Osteoblast (primary cell): Measurements from ENCODE around the gene RARRES1. TPM values are rescaled to one million over a fixed set of nuclear protein-coding genes. Genes with fewer than 3 reads are reported as not detected.

Experiments used
- DNase-seq: peaks from one replicate; pipeline ENCODE4 v3.0.0; 2011; ENCODE audit warnings: low spot score, mixed read lengths; ENCODE audit not compliant: insufficient read length; ENCODE audit errors: missing footprints
- H2AFZ ChIP-seq: 2 replicates; pipeline ENCODE4 v1.6.0; 2011; ENCODE audit warnings: mild to moderate bottlenecking, low read length
- H3K27ac ChIP-seq: 2 replicates; pipeline ENCODE4 v1.5.1; 2011; ENCODE audit warnings: mild to moderate bottlenecking, low read depth, low read length, moderate library complexity
- H3K27me3 ChIP-seq: 2 replicates; pipeline ENCODE4 v1.6.0; 2012; ENCODE audit warnings: mild to moderate bottlenecking, control low read depth, inconsistent platforms, low read length, moderate library complexity; ENCODE audit not compliant: insufficient read depth
- H3K36me3 ChIP-seq: 2 replicates; pipeline ENCODE4 v1.5.1; 2011; ENCODE audit warnings: mild to moderate bottlenecking, low read length, control low read depth, moderate library complexity; ENCODE audit not compliant: insufficient read depth
- H3K4me1 ChIP-seq: 2 replicates; pipeline ENCODE4 v1.5.1; 2011; ENCODE audit warnings: mild to moderate bottlenecking, low read length, control low read depth, moderate library complexity; ENCODE audit not compliant: insufficient read depth
- H3K4me2 ChIP-seq: 2 replicates; pipeline ENCODE4 v1.6.0; 2011; ENCODE audit warnings: mild to moderate bottlenecking, low read length; ENCODE audit not compliant: insufficient read depth
- H3K4me3 ChIP-seq: fragments of 200-600 bp; sonication (generic); 3 replicates; pipeline ENCODE4 v1.5.1; 2012; ENCODE audit warnings: mild to moderate bottlenecking, low read length, inconsistent platforms; ENCODE audit not compliant: insufficient read depth
- H3K79me2 ChIP-seq: 2 replicates; pipeline ENCODE4 v1.6.0; 2012; ENCODE audit warnings: mild to moderate bottlenecking, low read length, control low read depth, inconsistent platforms; ENCODE audit not compliant: insufficient read depth
- H3K9me3 ChIP-seq: 2 replicates; pipeline ENCODE4 v1.5.1; 2011; ENCODE audit warnings: low read depth, low read length, control low read depth
- H4K20me1 ChIP-seq: 2 replicates; pipeline ENCODE4 v1.6.0; 2012; ENCODE audit warnings: mild to moderate bottlenecking, low read length, control low read depth; ENCODE audit not compliant: insufficient read depth
- total RNA-seq: library from RNA; depleted of rRNA; stranded (reverse); fragments of >200 nt; gene quantifications from 2 replicates; pipeline ENCODE4 v1.2.3, GENCODE V29; 2012
- TF ChIP-seq, protein P1 (sequence below): IDR thresholded peaks from 2 replicates; pipeline ENCODE4 v1.5.1; 2011; ENCODE audit warnings: mild to moderate bottlenecking, low read depth, low read length, moderate library complexity; ENCODE audit errors: extremely low read depth

RARRES1 gene
- total RNA-seq, 1 donor = 19.5 TPM

DNA sequence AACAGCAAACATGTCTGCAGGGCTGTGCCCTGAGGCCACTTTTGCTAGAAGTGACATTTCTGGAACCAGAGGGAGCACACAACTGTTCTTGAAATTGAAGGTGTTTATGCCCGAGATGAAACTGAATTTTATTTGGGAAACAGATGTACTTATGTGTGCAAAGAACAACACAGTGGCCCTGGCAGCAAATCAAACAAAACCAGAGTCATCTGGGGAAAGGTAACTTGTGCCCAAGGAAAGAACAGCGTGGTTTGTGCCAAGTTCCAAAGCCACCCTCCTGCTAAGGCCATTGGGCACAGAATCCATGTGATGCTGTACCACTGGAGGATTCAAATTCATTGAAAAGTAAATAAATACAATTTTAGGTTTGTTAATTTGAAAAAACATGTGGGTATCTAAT, 31.2 kb upstream of the RARRES1 start:
- peaks cover 5% of the 10 kb centered on the region for H3K36me3 ChIP-seq
- H2AFZ ChIP-seq = no peak overlapping the region
- no peaks in the 10 kb centered on the region for H3K79me2 ChIP-seq
- H3K4me1 ChIP-seq = peaks cover 19% of the 10 kb centered on the region
- TF ChIP-seq, protein P1, sequence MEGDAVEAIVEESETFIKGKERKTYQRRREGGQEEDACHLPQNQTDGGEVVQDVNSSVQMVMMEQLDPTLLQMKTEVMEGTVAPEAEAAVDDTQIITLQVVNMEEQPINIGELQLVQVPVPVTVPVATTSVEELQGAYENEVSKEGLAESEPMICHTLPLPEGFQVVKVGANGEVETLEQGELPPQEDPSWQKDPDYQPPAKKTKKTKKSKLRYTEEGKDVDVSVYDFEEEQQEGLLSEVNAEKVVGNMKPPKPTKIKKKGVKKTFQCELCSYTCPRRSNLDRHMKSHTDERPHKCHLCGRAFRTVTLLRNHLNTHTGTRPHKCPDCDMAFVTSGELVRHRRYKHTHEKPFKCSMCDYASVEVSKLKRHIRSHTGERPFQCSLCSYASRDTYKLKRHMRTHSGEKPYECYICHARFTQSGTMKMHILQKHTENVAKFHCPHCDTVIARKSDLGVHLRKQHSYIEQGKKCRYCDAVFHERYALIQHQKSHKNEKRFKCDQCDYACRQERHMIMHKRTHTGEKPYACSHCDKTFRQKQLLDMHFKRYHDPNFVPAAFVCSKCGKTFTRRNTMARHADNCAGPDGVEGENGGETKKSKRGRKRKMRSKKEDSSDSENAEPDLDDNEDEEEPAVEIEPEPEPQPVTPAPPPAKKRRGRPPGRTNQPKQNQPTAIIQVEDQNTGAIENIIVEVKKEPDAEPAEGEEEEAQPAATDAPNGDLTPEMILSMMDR = no peak
- H3K27ac ChIP-seq = no peak overlapping the region
- no peak for DNase-seq
- no peak overlapping the region for H3K4me3 ChIP-seq
- no peaks in the 10 kb centered on the region for H4K20me1 ChIP-seq
- no peaks in the 10 kb centered on the region for H3K27me3 ChIP-seq
- no peaks in the 10 kb centered on the region for H3K9me3 ChIP-seq
- H3K4me2 ChIP-seq = no peak overlapping the region

DNA sequence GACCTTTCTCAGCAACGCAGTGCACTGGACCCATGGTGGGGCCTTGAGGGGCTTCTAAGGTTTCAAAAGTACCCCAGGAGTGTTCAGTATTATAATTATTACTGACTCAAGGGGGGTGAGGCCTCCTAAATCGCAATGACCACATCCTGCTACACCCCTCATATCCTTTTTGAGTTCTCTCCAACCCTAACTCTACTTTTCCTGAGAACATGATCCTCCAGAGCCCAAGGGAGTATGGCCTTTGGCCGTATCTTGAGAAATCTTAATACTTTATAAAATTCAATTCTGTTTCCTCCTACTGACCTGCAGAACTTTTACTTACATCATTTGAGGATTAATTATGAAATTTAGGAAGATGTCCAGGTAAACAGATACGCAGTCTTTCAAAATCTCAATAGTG, 30.4 kb upstream of the RARRES1 start:
- no peaks in the 10 kb centered on the region for H3K79me2 ChIP-seq
- H3K4me1 ChIP-seq = peaks cover 11% of the 10 kb centered on the region
- H3K4me2 ChIP-seq = no peak overlapping the region
- H3K9me3 ChIP-seq = no peaks in the 10 kb centered on the region
- no peaks in the 10 kb centered on the region for H3K27me3 ChIP-seq
- H3K27ac ChIP-seq = no peak overlapping the region
- H4K20me1 ChIP-seq = no peaks in the 10 kb centered on the region
- peaks cover 5% of the 10 kb centered on the region for H3K36me3 ChIP-seq
- H3K4me3 ChIP-seq = no peak overlapping the region
- no peak for DNase-seq
- H2AFZ ChIP-seq = no peak overlapping the region
- TF ChIP-seq, protein P1 = no peak

DNA sequence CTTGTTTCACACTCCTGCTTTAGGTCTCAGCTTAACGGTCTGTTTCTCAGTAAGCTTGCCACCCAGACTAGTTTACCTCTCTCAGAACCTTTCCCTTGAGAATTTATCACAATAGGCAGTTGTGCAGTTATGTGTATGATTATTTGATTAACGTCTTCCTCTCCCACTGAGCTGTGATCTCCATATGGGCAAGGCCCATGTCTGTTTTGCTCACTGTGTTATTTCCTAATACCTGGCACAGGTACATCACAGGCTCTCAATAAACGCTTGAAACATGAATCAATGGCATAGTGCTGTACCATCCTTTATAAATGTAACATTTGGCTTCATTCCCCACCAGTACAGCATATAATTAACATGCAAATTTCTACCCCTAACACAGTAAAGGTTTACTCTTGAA, 29.1 kb upstream of the RARRES1 start:
- TF ChIP-seq, protein P1 = no peak
- DNase-seq = no peak
- Histone ChIP-seq H3K79me2 (no peaks in the 10 kb centered on the region), H3K9me3 (no peaks in the 10 kb centered on the region), H3K36me3 (peaks cover 5% of the 10 kb centered on the region), H4K20me1 (no peaks in the 10 kb centered on the region), H2AFZ (no peak overlapping the region), H3K4me2 (no peak overlapping the region), H3K27ac (no peak overlapping the region), H3K27me3 (no peaks in the 10 kb centered on the region), H3K4me1 (peaks cover 9% of the 10 kb centered on the region), H3K4me3 (no peak overlapping the region)

DNA sequence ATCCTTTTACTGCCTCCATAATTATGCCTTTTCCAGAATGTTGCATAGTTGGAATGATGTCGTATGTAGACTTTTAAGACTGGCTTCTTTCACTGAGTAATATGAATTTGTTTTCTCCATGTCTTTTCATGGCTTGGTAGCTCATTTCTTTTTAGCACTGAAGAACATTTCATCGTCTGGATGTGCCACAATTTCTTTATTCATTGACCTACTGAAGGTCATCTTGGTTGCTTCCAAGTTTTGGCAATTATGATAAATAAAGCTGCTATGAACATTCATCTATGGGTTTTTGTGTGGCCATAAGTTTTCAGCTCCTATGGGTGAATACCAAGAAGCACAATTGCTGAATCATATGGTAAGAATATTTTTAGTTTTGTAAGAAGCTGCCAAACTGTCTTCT, 23.2 kb upstream of the RARRES1 start:
- Histone ChIP-seq H3K9me3 (no peaks in the 10 kb centered on the region), H3K4me3 (no peak overlapping the region), H3K79me2 (no peaks in the 10 kb centered on the region), H3K36me3 (peaks cover 5% of the 10 kb centered on the region), H4K20me1 (no peaks in the 10 kb centered on the region), H2AFZ (no peak overlapping the region), H3K27ac (no peak overlapping the region), H3K4me1 (no peaks in the 10 kb centered on the region), H3K4me2 (no peak overlapping the region), H3K27me3 (no peaks in the 10 kb centered on the region)
- TF ChIP-seq, protein P1 = no peak
- no peak for DNase-seq
